ENCODE data around the gene CALN1. TPM values are rescaled to one million over a fixed set of nuclear protein-coding genes. Genes with fewer than 3 reads are reported as not detected.

The CALN1 gene
- total RNA-seq, 4 donors from 2014 or later = under 0.01 to 0.06 TPM; not detected in 2

DNA sequence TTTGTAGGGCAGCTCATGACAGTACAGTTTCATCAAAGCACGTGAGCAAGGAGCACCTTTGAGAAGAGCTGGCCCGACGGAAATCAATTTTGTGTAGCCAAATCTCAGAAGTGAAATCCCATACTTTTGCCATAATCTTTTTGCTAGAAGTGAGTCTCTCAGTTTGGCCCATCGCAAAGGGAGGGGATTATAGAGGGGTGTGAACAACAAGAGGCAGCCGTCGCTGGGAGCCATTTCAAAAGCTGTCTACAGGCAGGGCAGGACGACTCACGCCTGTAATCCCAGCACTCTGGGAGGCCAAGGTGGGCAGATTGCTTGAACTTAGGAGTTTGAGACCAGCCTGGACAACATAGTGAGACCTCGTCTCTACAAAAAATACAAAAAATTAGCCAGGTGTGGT lies 680.4 kb downstream of the CALN1 start:
- H3K4me1 ChIP-seq = peaks cover 4 to 8% (median 7%) of the 10 kb centered on the region in 4 donors
- H3K27ac ChIP-seq (replicated peaks in 1 of 4) = no peak overlapping the region
- intact Hi-C loops (cut with DNase I) = loop anchor here (5.0 to 10.0 kb wide), 2 partner anchors 497 to 599 kb away; partner anchors contain the start of gene GALNT17
- 86% methylated on average over 9 of the region's 9 CpGs for WGBS
- no peaks in the 10 kb centered on the region for H3K36me3 ChIP-seq
- no peak overlapping the region for H3K4me3 ChIP-seq
- peaks cover 0 to 6% (median 0%) of the 10 kb centered on the region in 4 donors for H3K9me3 ChIP-seq
- TF ChIP-seq, protein P1, sequence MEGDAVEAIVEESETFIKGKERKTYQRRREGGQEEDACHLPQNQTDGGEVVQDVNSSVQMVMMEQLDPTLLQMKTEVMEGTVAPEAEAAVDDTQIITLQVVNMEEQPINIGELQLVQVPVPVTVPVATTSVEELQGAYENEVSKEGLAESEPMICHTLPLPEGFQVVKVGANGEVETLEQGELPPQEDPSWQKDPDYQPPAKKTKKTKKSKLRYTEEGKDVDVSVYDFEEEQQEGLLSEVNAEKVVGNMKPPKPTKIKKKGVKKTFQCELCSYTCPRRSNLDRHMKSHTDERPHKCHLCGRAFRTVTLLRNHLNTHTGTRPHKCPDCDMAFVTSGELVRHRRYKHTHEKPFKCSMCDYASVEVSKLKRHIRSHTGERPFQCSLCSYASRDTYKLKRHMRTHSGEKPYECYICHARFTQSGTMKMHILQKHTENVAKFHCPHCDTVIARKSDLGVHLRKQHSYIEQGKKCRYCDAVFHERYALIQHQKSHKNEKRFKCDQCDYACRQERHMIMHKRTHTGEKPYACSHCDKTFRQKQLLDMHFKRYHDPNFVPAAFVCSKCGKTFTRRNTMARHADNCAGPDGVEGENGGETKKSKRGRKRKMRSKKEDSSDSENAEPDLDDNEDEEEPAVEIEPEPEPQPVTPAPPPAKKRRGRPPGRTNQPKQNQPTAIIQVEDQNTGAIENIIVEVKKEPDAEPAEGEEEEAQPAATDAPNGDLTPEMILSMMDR (IDR thresholded peaks at IDR 0.05) = no peak
- TF ChIP-seq EP300 (IDR thresholded peaks at IDR 0.05) = no peak
- TF ChIP-seq POLR2AphosphoS5 (IDR thresholded peaks at IDR 0.05) = no peak
- TF ChIP-seq POLR2A (IDR thresholded peaks at IDR 0.05; ENCODE audit: low read depth) = no peak
- no peak for DNase-seq (ENCODE audit: extremely low spot score)
- H3K27me3 ChIP-seq = peaks cover 0 to 12% (median 0%) of the 10 kb centered on the region in 4 donors

Small RNAs within 50 kb of the gene (small RNA-seq; reads per million reads assigned to genes)
- gene AC005011.1 (0 reads per million in 3 donors), gene RNA5SP232 (0.08 to 0.68 (median 0.37) reads per million in 3 donors)
